Epidermal melanocyte (primary cell): ENCODE measurements around the gene EFCAB8.
"Not testable (repeated sequence)": the region's sequence is repeated elsewhere in the genome, so short reads cannot be mapped to it uniquely, and the experiment has no call there.

Source experiments
- DNase-seq: peaks from one replicate; pipeline ENCODE4 v3.0.0; 2011; ENCODE audit warnings: low spot score; ENCODE audit not compliant: insufficient read length

Gene EFCAB8

DNA sequence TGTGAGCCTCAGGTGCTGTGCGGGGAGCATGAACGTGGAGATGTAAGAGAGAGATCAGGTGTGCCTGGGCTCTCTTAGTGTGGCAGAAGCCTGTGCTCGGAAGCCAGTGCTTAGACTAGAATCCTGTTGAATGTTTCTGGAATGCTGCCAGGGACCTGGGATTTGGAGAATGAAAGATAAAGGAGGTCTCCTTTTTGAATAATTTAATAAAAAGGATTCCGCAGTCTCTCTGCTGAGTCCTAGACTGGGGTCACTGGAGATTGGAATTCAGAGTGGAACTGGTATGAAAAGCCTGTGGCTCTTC, 18.8 kb upstream of the EFCAB8 start:
- no peak for DNase-seq

DNA sequence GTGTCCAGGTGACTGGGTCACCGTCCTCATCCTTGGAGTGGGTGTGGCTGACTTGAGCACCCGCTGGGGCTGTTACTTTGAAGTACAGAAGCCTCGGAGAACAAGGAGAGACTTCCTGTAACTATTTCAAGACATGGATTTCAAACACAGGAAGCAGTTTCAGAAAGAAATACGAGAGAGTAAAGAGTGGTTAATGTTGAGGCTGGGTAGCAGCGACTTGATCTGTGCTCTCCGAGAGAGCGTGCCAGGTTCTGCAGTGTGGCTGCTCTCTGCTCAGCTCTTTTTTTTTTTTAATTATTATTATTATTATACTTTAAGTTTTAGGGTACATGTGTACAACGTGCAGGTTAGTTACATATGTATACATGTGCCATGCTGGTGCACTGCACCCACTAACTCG, 17.5 kb upstream of the EFCAB8 start:
- no peak for DNase-seq

DNA sequence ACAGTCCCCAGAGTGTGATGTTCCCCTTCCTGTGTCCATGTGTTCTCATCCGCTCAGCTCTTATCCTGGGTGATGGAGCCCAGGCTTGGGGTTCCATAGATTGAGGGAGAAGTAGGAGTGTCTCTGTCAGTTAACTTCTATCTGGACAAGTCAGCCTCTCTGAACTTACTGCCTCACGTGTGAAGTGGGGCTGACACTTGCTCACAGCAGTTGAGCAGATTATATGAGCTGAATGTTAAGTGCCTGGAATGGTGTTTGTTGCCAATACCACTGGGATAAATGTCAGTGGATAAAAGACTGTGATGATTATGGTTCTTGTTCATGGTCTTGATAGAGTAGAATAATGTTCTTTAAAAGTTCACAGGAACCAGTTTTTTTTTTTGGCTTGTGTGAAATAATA, 17.1 kb upstream of the EFCAB8 start:
- no peak for DNase-seq

DNA sequence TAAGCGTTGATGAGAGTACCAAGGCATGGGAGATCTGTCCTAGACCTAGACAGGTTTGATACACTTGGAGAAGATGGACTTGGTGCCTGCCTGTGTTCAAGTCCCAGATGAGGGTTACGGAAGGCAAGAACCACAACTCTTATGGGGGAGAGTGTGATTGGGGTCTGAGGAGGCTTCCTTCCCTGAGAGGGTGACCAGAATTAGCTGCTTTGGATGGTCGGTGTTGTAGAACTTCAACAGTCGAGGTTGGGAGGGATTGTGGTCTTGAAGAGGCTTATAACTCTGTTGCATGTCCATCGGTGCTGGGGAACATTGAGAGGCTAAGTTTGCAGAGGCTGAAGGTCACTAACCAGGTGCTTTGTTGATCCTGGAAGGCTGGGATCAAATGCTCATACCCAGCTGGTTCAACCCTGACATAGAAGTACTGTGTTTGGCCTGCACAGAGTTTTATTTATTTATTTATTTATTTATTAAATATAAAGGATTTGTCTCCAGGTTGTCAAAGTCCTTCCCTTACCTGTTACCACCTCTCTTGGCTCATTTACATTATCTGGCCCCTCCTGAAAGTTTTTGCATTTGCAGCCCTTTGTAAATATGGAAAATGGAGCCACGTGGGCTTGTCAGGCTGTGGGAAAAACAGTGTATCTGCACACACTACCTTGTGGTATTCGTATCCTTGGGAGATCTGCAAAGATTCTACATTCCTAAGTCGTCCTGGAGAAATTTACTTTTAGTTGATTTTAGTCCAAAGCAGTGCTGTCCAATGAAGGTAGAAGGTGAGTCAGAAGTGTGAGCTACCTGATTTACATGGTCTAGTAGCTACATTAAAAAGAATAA, 15.8 kb upstream of the EFCAB8 start:
- no peak for DNase-seq

DNA sequence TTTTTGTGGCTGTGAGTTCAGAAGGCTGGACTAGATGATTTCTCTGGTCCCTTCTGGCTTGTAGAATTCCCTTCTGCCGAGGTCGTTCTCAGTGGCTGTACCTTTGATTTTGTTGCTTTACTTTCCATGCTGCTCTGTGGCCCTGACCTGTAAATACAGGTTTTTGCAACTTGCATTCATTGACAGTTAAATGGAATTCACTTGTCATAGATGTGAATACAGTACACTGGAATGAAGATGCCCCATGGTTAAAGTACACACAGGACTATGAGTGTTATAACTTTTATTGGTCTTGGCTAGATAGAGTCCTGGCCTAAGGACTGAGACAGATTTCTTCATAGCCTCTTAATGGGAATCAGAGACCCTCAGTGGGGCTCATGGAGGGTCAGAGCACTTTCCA, 12.9 kb upstream of the EFCAB8 start:
- no peak for DNase-seq

DNA sequence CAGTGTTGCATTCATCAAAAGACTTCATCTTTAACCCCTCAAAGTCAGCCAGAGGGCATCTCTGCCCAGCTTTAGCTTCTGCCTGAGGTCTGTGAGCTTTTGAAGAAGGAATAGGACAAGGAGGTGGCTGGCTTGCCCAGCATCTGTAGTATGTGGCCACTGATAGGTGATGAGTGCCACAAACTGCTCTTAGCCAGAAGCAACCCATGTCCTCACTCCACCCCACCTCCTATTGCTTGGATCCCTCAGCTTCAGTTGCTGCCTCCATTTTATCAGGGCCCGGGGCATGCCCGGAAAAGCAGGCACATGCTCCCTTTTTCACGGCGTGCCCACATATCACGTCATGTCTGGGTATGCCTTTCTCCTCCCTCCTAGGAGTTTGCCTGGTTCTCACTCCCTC, 11.9 kb upstream of the EFCAB8 start:
- no peak for DNase-seq

DNA sequence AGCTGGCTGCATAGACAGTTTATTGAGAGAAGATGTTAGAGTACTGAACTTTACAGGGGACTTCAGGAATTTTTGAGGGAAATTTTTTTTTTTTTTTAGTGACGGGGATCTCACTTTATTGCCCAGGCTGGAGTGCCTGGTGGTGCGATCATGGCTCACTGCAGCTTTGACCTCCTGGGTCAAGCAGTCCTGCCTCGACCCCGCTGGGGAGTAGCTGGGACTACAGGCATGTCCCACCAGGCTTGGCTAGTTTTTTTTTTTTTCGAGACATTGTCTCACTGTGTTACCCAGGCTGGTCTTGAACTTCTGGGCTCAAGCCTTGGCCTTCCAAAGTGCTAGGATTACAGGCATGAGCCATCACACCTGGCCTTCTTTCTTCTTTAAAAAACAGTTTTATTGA, 10.8 kb upstream of the EFCAB8 start:
- DNase-seq, result no peak

DNA sequence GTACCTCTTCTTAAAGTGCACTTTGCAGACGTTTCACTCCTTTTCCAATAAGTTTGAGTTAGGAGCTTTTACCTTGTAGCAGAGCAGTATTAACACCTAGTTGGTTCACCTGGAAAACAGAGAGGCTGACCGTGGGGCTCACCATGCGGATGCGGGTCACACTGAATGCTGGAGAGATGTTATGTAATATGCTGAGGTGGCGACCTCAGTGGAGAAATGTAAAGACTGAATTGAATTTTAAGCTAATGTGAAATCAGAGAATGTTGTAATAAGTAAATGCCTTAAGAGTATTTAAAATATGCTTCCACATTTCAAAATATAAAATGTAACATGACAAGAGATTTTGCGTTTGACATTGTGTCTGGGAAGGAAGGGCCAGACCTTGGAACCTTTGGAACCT, 9.9 kb upstream of the EFCAB8 start:
- DNase-seq, result no peak

DNA sequence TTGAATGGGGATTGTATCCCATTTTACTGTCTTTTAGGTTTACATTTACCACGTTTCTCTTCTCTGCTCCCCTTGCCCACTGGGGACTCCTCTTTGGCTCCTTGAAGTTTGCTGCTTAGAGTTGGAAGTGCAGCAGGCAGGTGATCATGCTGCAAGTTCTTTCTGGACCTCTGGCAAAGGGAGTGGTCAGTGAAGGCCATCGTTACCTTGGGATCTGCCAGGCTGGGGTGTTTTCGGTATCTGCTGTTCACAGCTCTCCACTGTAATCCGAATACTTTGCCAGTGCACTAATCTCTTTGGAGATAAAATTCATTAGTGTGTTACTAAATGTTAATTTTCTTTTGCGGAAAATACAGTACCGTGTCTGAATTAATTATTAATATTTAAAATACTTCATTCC, 9.1 kb upstream of the EFCAB8 start:
- no peak for DNase-seq

DNA sequence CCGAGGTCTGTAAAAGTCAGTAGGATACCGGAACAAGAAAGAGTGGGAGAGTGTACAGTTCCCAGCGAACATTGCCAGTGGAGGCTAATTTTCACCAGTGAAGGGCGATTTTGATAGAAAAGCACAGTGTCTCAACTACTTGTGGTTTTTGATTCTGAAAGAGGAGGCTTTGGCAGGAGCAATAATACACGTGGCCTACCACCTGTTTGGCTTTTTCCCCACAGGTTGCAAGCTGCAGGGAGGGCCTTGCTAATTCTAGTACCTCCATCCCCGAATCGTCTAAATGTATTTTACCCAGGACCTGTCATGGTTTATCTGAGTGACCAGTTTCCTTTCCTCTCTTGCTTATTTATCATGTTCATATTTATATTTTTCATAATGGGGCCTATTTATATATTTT, 3.3 kb upstream of the EFCAB8 start:
- no peak for DNase-seq

DNA sequence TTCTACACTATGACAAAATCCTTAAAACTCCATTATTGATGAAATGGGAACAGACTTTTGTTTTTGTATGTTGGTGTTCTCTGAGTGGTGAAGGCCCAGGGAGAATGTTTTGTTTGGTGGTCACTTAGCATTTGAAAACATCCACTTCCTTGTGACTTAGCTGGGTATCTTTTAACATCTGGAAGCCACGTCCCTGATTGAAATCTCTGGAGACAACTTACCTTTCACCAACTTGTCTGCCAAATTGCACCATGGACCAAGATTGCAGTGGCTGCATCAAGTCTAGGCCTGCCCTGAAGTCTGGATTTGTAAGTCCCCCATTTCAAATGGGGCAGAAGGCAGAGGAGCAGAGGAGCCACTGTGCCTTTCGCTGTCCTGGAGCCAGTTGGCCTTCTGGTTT, 534 bp upstream of the EFCAB8 start:
- no peak for DNase-seq

DNA sequence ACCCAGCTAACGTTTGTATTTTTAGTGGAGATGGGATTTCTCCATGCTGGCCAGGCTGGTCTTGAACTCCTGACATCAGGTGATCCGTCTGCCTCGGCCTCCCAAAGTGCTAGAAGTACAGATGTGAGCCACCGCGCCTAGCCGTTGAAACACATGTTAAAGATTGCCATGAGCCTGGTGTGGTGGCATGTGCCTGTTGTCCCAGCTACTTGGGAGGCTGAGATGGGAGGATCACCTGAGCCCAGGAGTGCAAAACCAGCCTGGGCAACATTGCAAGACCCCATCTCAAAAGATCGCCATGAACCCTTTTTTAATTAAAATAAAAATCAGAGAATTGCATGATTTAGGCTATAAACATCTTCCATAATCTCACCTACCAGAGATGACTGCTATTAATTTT, 2.7 kb downstream of the EFCAB8 start:
- no peak for DNase-seq

DNA sequence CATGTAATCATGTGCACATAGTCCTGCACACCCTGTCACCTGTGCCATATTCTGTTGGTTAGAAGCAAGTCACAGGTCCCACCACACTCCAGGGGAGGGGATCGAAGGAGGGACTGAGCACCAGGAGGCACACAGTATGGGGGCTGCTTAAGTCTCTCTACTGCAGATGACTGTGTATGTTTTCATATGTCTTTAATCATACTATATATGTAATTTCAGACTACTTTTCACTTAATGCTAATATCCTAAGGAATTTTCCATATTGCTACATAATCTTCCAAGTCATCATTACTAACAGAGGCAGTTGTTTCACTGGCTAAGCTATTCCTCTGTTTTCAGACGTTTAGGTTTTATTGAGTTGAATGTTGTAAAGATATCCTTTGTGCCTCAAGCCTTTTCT, 10.8 kb downstream of the EFCAB8 start:
- no peak for DNase-seq

DNA sequence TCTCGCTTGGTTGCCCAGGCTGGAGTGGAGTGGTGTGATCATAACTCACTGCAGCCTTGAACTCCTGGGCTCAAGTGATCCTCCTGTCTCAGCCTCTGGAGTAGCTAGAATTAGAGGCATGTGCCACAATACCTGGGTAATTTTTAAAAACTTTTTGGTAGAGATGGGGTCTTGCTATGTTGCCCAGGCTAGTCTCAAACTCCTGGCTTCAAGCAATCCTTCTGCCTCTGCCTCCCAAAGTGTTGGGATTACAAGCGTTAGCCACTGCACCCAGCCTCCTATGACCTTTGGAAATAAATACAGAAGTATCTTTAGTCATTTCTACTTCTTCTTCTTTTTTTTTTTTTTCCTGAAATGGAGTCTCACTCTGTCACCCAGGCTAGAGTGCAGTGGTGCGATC, 11.8 kb downstream of the EFCAB8 start:
- not testable (repeated sequence) for DNase-seq

DNA sequence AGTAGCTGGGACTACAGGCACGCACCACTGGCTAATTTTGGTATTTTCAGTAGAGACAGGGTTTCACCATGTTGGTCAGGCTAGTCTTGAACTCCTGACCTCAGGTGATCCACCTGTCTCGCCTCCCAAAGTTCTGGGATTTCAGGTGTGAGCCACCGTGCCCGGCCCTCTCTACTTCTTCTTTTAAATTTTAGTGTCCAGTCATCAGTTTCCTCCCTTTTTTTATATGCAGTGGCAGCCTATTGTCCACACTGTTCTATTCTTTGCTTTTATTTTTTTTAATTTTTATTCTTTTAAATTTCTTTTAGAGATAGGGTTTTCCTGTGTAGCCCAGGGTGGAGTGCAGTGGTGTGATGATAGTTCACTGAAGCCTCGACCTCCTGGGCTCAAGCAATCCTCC, 12.3 kb downstream of the EFCAB8 start:
- DNase-seq, result no peak

DNA sequence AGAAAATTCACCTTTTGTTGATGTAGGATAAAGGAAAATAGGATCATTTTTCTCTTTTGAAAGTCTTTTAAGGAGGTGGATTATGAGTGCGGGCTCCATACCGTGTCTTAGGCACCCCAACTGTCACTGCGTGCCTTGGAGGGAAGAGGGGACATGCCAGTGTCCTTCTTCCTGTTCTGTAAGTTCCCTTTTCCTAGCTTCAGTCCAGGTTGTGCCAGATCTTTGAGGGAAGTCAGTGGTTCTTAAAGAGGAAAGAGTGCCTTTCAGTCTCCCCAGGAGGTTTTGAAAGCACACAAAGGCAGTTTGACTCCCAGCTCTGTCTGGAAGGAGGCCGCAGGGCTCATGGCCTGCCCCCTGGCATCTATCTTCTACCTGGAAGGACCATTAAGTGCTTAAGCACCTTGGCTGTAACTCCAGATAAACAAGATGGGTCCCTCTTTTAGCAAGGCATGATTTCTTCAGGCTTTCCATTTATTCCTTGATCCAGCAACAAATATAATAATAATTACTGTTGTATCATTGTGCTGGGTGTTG, 13.0 kb downstream of the EFCAB8 start:
- DNase-seq, result no peak

DNA sequence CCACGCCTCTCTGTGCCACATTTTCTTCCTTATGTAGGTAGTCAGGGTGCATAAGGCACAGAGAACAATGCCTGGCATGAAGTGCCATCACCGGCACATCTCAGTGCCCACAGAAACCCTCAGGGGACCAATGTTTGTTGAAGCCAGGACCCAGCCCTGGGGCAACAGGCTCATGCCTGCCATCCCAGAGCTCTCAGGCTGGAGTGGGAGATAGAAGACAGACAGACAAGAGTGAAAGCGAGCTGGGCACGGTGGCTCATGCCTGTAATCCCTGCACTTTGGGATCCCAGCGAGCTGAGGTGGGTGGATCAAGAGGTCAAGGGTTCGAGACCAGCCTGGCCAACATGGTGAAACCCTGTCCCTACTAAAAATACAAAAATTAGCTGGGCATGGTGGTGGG, 13.5 kb downstream of the EFCAB8 start:
- no peak for DNase-seq

DNA sequence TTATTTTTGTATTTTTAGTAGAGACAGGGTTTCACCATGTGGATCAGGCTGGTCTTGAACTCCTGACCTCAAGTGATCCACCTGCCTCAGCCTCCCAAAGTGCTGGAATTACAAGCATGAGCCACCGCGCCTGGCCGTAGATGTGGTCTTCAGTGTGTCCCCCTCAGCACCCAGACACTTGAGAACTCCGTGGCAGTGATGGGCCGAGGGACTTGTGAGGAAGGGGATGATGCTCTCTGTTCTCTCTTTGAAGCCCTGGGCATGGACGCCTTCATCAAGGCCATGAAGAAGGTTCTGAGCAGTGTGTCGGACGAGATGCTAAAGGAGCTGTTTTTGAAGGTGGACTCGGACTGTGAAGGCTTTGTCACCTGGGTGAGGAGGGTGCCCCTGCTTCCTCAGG, 16.9 kb downstream of the EFCAB8 start:
- DNase-seq, result no peak

DNA sequence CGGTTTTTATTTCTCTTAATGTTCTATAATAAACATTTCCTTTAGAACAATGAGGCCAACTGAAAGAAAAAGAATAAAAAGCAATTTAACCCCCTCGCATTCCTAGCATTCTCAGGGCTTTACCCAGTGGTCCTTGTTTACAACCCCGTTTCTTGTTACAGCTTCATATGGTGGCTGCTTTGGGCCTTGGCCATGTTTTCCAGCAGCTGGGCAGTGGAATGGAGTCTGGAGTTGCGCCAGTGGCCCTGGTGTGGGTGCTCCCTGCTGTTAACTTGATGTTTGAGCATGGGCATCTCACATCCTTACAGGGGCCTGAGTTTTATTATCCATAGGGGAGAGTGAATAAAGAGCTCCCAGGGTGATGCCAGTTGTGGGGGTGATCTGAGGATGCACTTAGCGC, 18.8 kb downstream of the EFCAB8 start:
- no peak for DNase-seq

DNA sequence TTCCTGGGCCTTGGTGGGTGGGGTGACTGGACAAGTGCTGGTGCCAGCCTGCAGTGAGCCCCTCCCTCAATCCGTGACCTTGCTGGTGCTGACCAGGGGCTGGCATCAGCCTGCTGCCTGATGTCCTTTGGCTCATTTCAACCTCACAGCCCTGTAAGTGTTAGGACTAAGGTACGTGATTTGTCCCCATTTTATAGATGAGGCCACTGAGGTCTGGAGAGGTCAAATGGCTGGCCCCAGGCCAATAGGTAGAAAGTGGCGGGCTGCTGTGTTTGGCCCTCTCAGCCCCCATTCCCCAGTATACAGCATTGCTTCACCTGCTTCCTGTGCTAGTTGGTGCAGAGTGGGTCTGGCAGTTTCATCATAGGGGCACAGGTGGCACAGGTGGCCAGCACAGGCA, 20.1 kb downstream of the EFCAB8 start:
- no peak for DNase-seq

DNA sequence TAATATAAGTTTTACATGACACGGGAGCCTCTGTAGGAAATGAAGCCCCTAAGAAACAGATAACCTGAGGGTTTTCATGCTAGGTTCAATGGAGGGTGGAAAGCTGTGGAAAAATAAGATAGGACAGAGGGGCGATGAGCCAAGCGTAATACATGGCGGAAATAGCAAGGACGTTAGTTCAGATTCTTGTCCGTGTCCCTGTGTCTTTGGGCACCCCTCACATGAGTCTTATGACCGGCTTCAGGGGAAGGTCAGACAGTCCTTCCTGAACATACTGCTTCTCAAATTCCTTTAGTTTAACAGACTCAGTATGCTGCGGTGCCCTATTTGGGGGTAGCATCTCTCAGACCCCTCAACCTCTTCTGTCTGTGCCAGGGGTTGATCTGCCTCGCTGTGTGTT, 20.8 kb downstream of the EFCAB8 start:
- DNase-seq, result no peak

DNA sequence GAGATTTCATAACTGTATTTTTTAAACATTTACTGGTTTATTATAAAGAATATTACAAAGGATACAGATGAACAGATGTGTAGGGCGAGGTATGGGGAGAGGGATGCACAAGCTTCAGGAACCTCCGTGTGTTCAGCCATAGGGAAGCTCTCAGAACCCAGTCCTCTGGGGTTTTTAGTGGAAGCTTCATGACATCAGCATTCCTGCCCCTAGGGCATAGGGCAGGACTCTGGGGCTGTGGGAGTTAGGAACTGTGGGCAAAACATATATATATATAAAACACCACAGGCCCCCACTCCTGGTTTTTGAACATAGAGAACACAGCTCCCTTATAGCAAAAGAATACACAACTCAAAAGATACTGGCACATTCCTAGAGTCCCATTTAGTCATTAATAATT, 21.9 kb downstream of the EFCAB8 start:
- no peak for DNase-seq

DNA sequence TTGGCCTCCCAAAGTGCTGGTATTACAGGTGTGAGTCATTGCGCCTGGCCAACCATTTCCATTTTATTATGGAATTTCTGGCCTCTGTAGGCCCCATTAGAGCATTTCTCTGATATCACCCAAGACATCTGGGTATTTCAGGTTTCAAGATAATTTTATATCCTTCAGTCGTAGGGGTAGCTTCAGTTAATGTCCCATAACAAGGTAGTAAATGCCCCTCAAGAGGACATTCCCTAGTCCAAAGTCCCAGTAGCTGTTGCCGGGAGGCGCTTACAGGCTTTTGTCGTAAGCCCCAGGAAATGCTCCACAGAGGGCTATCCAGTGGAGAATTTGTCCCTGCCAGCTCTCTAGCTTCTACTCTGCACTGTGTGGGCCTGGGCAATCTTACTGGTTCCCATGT, 24.4 kb downstream of the EFCAB8 start:
- no peak for DNase-seq

DNA sequence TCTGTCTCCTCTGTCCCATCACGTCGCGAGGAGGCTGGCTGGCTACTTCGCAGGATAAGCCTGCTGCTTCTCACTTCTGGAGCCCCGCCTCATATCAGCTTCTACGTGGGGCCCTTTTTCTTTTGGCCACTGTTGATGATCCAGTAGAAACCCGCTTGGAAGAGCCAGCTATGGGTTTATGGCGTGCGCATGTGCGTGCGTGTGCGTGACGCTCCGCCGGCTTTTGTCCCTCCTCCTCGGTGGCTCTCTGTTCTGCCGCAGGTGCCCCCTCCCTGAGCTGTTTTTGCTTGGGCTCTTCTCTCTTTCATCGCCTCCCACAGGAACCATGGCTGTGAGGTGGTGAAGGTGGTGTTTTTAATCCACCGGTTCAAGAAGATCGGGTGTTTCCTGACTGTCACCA, 26.5 kb downstream of the EFCAB8 start:
- no peak for DNase-seq
